ENCODE results near the gene DCDC2C.

DCDC2C gene

DNA sequence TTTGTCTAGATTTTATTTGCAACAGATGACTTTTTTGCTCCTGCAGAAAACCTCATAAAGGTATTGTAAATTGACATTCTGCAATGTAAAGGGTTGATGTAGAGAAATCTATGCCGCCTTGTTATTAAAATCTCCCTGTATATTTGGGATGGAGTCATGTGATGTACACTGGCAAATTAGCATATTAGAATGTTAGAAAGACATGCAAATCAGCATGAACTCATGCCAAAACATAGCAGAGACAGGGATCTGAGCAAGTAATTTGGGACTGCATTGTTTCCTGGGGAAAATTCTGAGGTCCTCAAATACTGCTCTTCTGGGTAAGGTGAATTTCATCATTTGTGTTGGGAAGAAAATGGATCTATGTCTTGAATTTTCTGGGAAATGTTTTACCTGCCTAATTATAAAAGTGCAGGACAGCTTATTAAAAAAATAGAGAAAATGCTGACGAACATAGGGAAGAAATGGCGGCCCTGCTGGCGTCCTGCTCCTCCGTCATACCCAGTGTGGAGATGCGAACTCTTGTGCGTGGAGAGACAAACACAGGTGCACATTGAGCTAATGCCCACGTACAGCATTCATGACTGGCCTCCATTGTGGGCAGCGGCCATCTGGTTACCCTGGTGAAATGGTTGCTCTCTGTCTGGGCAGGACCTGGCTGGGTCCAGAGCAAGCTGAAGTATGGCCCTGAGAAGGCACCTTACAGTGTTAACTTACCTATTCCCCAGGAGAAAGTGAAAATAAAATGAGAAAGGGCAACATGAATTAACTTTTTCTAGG lies 29.1 kb upstream of the DCDC2C start:
- no peak for DNase-seq

GRCh38 chr2:3675687-3676086 lies 27.7 kb upstream of the DCDC2C start:
- no peak for DNase-seq

- no peak for DNase-seq
Observed at GRCh38 chr2:3677436-3677835, 25.9 kb upstream of the DCDC2C start.

DNA sequence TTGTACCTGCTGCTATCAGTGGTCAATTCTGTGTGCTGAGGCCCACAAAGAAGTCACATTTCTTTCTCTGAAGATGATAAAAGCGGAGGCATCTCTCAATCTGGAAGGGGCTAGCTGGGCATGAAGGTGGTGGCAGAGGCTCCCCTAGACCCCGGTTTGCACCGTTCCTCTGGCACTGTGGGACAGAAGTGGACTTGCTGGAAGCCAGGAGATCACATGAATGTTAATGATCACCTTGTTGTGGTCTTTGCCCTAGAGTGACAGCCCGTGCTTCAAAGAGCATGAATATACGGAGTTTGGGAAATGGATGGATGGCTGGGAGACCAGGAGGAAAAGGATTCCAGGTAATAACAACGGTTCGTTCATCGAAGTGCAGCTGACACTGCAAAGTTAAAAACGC lies 25.2 kb upstream of the DCDC2C start:
- no peak for DNase-seq

GRCh38 chr2:3679180-3679579 lies 24.2 kb upstream of the DCDC2C start:
- DNase-seq: no peak

GRCh38 chr2:3679616-3680393 lies 23.6 kb upstream of the DCDC2C start:
- no peak for DNase-seq

DNA sequence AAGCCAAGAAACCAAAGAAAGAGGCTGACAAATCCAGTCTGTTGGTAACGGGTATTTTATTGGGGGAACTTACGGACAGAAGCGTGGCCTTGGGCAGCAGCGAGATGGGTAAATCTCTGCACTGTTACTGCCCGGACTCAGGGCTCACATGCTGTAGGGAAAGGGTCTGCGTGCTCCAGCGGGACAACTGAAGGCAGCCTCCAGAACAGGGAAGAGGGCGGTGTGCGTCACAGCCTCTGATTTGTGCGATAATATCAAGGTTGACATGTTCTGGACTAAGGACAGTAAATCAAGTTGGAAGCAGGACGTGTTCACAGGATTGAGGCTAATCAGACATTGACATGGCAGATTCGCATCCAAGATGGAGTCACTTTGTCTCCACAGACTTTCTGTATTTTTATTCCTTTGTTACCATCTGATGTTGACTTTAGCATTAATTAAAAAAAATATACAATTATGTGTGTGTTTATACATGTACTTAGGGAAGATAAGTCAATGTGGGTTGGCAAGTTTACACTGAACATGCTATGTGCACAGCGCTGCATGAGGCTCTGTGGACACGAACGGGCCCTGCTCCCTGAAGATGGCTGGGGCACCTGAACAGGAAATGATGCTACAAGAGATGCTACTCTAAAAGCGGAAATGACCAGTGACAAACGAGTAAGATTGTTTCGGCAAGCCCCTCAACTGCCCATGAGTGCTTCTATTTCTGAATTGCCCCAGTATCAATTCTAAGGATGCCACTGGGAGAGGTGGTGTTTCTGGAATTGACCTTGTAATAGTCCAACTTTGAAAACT lies 22.6 kb upstream of the DCDC2C start:
- DNase-seq: no peak

DNA sequence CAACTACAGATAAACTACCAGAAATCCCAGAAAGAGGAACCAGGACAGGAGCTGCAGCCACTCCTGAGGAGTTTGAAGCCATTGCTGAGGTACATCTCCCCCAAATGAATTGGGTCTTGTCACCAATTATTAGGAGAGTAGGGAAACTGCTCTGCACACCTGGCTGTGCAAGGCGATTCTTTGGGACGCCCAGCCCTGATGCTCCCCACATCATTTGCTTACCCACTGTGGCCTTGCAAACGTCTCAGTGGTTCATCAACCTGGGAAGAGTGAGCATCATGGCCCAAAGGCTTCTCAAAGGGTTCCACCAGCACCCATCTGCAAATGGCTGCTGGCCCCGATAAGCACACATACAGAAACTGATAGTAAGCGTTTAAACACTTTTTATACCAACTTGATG lies 21.8 kb upstream of the DCDC2C start:
- no peak for DNase-seq

DNA sequence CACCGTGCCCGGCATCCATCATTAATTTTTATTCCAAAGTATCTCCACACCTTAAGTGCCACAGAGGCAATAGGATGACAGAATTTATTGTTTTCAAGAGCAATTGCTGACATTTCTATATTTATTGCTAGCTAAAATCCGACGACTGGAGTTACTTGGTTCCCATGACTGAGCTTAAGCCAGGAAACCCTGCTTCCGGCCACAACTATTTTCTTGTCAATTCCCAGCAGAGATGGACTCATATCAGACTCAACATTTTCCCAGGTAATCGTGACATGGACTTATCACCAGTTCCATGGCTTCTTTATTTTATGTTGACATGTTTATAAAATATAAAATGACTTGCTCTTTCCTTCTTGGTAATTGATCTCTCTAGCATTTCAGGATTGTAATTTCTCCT lies 20.6 kb upstream of the DCDC2C start:
- no peak for DNase-seq

GRCh38 chr2:3683748-3684454 lies 19.5 kb upstream of the DCDC2C start:
- DNase-seq: no peak

- no peak for DNase-seq
Observed at GRCh38 chr2:3689998-3690748, 13.2 kb upstream of the DCDC2C start.

- DNase-seq: no peak
Observed at GRCh38 chr2:3692375-3692774, 11.0 kb upstream of the DCDC2C start.

- DNase-seq: no peak
Observed at GRCh38 chr2:3696545-3696944, 6.8 kb upstream of the DCDC2C start.

GRCh38 chr2:3701071-3701470 lies 2.3 kb upstream of the DCDC2C start:
- DNase-seq: no peak

DNA sequence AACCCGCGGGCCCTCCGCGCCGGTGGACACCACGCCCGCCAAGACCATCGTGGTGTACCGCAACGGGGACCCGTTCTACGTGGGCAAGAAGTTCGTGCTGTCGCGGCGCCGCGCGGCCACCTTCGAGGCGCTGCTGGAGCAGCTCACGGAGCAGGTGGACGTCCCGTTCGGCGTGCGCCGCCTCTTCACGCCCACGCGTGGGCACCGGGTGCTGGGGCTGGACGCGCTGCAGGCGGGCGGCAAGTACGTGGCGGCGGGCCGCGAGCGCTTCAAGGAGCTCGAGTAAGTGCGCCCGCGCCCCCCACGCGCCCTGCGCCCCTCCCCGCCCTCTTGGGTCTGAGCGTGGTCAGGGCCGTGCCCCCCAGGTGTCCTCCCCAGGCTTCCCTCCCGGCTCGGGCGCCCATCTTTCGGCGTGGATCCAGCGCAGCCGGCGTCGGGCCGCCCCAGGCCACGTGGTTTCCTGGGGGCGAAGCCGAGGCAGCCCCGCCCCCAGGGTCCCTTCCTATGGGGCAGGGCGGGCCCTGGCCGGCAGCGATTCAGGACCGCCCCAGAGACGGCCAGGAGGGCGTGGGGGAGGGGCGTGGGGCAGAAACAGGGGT lies 481 bp downstream of the DCDC2C start:
- no peak for DNase-seq

DNA sequence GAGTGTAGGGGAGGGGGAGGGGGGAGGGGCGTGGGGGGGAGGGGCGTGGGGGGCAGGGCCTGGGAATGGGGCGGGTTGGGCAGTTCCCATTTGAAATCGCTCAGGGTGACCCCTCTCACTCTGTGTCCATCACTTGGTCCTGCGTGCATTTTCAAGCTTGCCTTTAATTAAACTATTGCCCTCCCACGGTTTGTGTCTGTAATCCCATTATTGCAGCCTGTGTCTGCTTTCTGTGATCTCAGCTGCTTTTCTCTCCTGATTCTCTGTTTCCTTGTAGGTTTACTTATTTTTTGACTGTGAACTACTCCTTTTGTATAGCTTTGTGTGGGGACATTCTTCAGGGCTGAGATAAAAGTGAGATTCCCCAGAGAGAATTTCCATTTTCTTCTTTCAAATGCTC lies 1.3 kb downstream of the DCDC2C start:
- DNase-seq: no peak

- no peak for DNase-seq
Observed at GRCh38 chr2:3705782-3706181, 2.4 kb downstream of the DCDC2C start.

DNA sequence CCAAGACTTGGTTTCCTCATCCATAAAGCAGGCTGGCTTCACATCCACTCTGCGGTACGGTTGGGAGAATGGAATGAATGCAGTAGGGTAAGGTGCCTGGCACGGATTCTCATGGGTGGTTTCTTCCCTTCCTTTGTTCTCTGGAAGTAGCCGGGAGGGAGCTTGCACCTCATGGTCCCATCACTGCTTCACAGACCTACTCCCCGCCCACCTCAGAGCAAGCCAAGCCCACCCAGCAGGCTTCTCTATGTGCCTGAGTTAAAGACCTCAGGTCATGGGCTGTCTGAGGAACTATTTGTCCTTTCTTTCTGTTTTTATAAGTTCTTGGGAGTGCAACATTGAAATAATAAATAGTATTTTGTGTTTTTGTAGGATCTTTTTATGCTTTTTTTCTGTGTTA lies 3.5 kb downstream of the DCDC2C start:
- no peak for DNase-seq

GRCh38 chr2:3708576-3708975 lies 5.2 kb downstream of the DCDC2C start:
- no peak for DNase-seq

DNA sequence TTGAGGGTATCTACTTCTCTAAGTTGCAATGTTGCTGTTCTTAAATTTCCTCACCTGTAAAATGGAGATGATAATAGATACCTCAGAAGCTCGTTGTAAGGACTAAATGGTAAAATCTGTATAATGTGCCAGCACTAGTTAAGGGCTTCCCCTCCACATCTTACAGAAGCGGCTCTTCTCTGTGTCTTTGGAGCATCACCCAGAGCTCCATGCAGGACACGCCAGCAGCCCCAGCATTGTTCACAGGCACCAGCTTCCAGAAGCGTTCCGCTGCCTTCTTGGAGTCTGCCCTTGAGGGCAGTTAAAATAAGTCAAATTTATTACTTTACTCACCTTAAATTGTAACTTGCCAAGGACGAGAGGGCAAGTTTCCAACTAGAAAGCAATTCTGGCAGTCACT lies 5.8 kb downstream of the DCDC2C start:
- no peak for DNase-seq

DNA sequence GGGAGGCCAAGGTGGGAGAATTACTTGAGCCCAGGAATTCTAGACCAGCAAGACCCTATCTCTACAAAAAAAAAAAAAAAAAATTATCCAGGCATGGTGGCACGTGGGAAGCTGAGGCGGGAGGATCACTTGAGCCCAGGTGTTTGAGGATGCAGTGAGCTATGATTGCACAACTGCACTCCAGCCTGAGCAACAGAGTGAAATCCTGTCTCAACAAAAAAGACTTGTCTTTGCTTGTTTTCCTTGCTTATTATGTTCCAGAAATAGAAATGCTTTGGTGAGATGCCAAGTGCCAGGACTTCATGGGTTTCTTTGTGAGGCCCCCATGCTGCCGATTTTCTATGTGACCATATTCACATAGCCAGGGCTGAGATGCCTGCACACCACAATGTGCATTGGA lies 9.0 kb downstream of the DCDC2C start:
- no peak for DNase-seq
